Measurements from ENCODE around the gene CCDC152.

CCDC152 gene

GRCh38 chr5:42759456-42759855 is 2.8 kb downstream of the CCDC152 start:
- Mint-ChIP-seq H3K27ac (no peak overlapping the region), H3K9me3 (no peaks in the 10 kb centered on the region), H3K27me3 (ENCODE audit: low read depth) (peaks cover 12% of the 10 kb centered on the region), H3K4me3 (no peak overlapping the region), H3K36me3 (ENCODE audit: low read depth) (peaks cover 5% of the 10 kb centered on the region), H3K4me1 (ENCODE audit: low read depth) (peaks cover 14% of the 10 kb centered on the region)
- DNase-seq (ENCODE audit: low spot score): no peak

GRCh38 chr5:42760426-42760825 is 3.8 kb downstream of the CCDC152 start:
- Mint-ChIP-seq H3K4me1 (ENCODE audit: low read depth) (peaks cover 14% of the 10 kb centered on the region), H3K27ac (no peak overlapping the region), H3K27me3 (ENCODE audit: low read depth) (peaks cover 12% of the 10 kb centered on the region), H3K9me3 (no peaks in the 10 kb centered on the region), H3K36me3 (ENCODE audit: low read depth) (peaks cover 6% of the 10 kb centered on the region), H3K4me3 (no peak overlapping the region)
- no peak for DNase-seq (ENCODE audit: low spot score)

- H3K4me3 Mint-ChIP-seq: no peak overlapping the region
These were observed 5.2 kb downstream of the CCDC152 start for GRCh38 chr5:42761791-42762190.

GRCh38 chr5:42767491-42768105 is 11.0 kb downstream of the CCDC152 start:
- Mint-ChIP-seq H3K4me3 (no peak overlapping the region), H3K9me3 (no peaks in the 10 kb centered on the region), H3K36me3 (ENCODE audit: low read depth) (peaks cover 8% of the 10 kb centered on the region), H3K4me1 (ENCODE audit: low read depth) (no peaks in the 10 kb centered on the region), H3K27ac (no peak overlapping the region), H3K27me3 (ENCODE audit: low read depth) (peaks cover 15% of the 10 kb centered on the region)
- DNase-seq (ENCODE audit: low spot score): no peak

More at GRCh38 chr5:42761791-42762190, 5.2 kb downstream of the CCDC152 start:
- DNase-seq (ENCODE audit: low spot score): no peak
- Mint-ChIP-seq H3K4me1 (ENCODE audit: low read depth) (peaks cover 12% of the 10 kb centered on the region), H3K9me3 (no peaks in the 10 kb centered on the region), H3K27ac (no peak overlapping the region), H3K27me3 (ENCODE audit: low read depth) (peaks cover 14% of the 10 kb centered on the region), H3K36me3 (ENCODE audit: low read depth) (peaks cover 6% of the 10 kb centered on the region)

GRCh38 chr5:42768106-42768504 is 11.5 kb downstream of the CCDC152 start:
- H3K4me3 Mint-ChIP-seq: no peak overlapping the region
- DNase-seq (ENCODE audit: low spot score): no peak
- H3K9me3 Mint-ChIP-seq: no peaks in the 10 kb centered on the region
- H3K27ac Mint-ChIP-seq: no peak overlapping the region
- H3K27me3 Mint-ChIP-seq (ENCODE audit: low read depth): peaks cover 15% of the 10 kb centered on the region
- peaks cover 8% of the 10 kb centered on the region for H3K36me3 Mint-ChIP-seq (ENCODE audit: low read depth)
- H3K4me1 Mint-ChIP-seq (ENCODE audit: low read depth): no peaks in the 10 kb centered on the region

GRCh38 chr5:42770003-42770402 is 13.4 kb downstream of the CCDC152 start:
- Mint-ChIP-seq H3K27ac (no peak overlapping the region), H3K4me1 (ENCODE audit: low read depth) (no peaks in the 10 kb centered on the region), H3K4me3 (no peak overlapping the region), H3K36me3 (ENCODE audit: low read depth) (peaks cover 6% of the 10 kb centered on the region), H3K9me3 (no peaks in the 10 kb centered on the region), H3K27me3 (ENCODE audit: low read depth) (peaks cover 12% of the 10 kb centered on the region)
- DNase-seq (ENCODE audit: low spot score): no peak

GRCh38 chr5:42772265-42772993 is 15.8 kb downstream of the CCDC152 start:
- H3K9me3 Mint-ChIP-seq: no peaks in the 10 kb centered on the region
- H3K27ac Mint-ChIP-seq: no peak overlapping the region
- peaks cover 6% of the 10 kb centered on the region for H3K36me3 Mint-ChIP-seq (ENCODE audit: low read depth)
- H3K4me1 Mint-ChIP-seq (ENCODE audit: low read depth): no peaks in the 10 kb centered on the region
- no peak overlapping the region for H3K4me3 Mint-ChIP-seq
- H3K27me3 Mint-ChIP-seq (ENCODE audit: low read depth): peaks cover 7% of the 10 kb centered on the region
- DNase-seq (ENCODE audit: low spot score): no peak

- no peaks in the 10 kb centered on the region for H3K36me3 Mint-ChIP-seq (ENCODE audit: low read depth)
- DNase-seq (ENCODE audit: low spot score): no peak
- H3K4me3 Mint-ChIP-seq: no peak overlapping the region
- peaks cover 6% of the 10 kb centered on the region for H3K4me1 Mint-ChIP-seq (ENCODE audit: low read depth)
- no peaks in the 10 kb centered on the region for H3K27me3 Mint-ChIP-seq (ENCODE audit: low read depth)
- H3K27ac Mint-ChIP-seq: no peak overlapping the region
- H3K9me3 Mint-ChIP-seq: no peaks in the 10 kb centered on the region
These were observed 22.5 kb downstream of the CCDC152 start for GRCh38 chr5:42779083-42779482.

GRCh38 chr5:42781584-42781983 is 25.0 kb downstream of the CCDC152 start:
- Mint-ChIP-seq H3K27ac (no peak overlapping the region), H3K9me3 (peaks cover 3% of the 10 kb centered on the region)

GRCh38 chr5:42784132-42784531 is 27.5 kb downstream of the CCDC152 start:
- H3K27ac Mint-ChIP-seq: no peak overlapping the region
- no peaks in the 10 kb centered on the region for H3K27me3 Mint-ChIP-seq (ENCODE audit: low read depth)
- no peaks in the 10 kb centered on the region for H3K4me1 Mint-ChIP-seq (ENCODE audit: low read depth)
- H3K4me3 Mint-ChIP-seq: no peak overlapping the region
- H3K9me3 Mint-ChIP-seq: peaks cover 15% of the 10 kb centered on the region
- no peak for DNase-seq (ENCODE audit: low spot score)
- H3K36me3 Mint-ChIP-seq (ENCODE audit: low read depth): peaks cover 9% of the 10 kb centered on the region

More at GRCh38 chr5:42781584-42781983, 25.0 kb downstream of the CCDC152 start:
- Mint-ChIP-seq H3K27me3 (ENCODE audit: low read depth) (no peaks in the 10 kb centered on the region), H3K36me3 (ENCODE audit: low read depth) (peaks cover 4% of the 10 kb centered on the region), H3K4me1 (ENCODE audit: low read depth) (peaks cover 6% of the 10 kb centered on the region), H3K4me3 (no peak overlapping the region)
- no peak for DNase-seq (ENCODE audit: low spot score)

- no peak for DNase-seq (ENCODE audit: low spot score)
- Mint-ChIP-seq H3K27me3 (ENCODE audit: low read depth) (no peaks in the 10 kb centered on the region), H3K4me3 (no peak overlapping the region), H3K9me3 (peaks cover 15% of the 10 kb centered on the region), H3K27ac (no peak overlapping the region), H3K4me1 (ENCODE audit: low read depth) (no peaks in the 10 kb centered on the region), H3K36me3 (ENCODE audit: low read depth) (peaks cover 10% of the 10 kb centered on the region)
These were observed 29.1 kb downstream of the CCDC152 start for GRCh38 chr5:42785756-42786155.

GRCh38 chr5:42787073-42787472 is 30.5 kb downstream of the CCDC152 start:
- no peaks in the 10 kb centered on the region for H3K27me3 Mint-ChIP-seq (ENCODE audit: low read depth)
- no peak overlapping the region for H3K4me3 Mint-ChIP-seq
- no peak overlapping the region for H3K27ac Mint-ChIP-seq
- peaks cover 10% of the 10 kb centered on the region for H3K36me3 Mint-ChIP-seq (ENCODE audit: low read depth)
- DNase-seq (ENCODE audit: low spot score): no peak
- H3K9me3 Mint-ChIP-seq: peaks cover 15% of the 10 kb centered on the region
- no peaks in the 10 kb centered on the region for H3K4me1 Mint-ChIP-seq (ENCODE audit: low read depth)

GRCh38 chr5:42787845-42788244 is 31.2 kb downstream of the CCDC152 start:
- no peaks in the 10 kb centered on the region for H3K27me3 Mint-ChIP-seq (ENCODE audit: low read depth)
- no peak overlapping the region for H3K27ac Mint-ChIP-seq
- no peaks in the 10 kb centered on the region for H3K4me1 Mint-ChIP-seq (ENCODE audit: low read depth)
- H3K36me3 Mint-ChIP-seq (ENCODE audit: low read depth): peaks cover 10% of the 10 kb centered on the region
- no peak overlapping the region for H3K4me3 Mint-ChIP-seq
- peaks cover 15% of the 10 kb centered on the region for H3K9me3 Mint-ChIP-seq
- no peak for DNase-seq (ENCODE audit: low spot score)

GRCh38 chr5:42791151-42791550 is 34.5 kb downstream of the CCDC152 start:
- no peak for DNase-seq (ENCODE audit: low spot score)
- Mint-ChIP-seq H3K27ac (no peak overlapping the region), H3K27me3 (ENCODE audit: low read depth) (no peaks in the 10 kb centered on the region), H3K9me3 (peaks cover 15% of the 10 kb centered on the region), H3K4me1 (ENCODE audit: low read depth) (no peaks in the 10 kb centered on the region), H3K4me3 (no peak overlapping the region), H3K36me3 (ENCODE audit: low read depth) (peaks cover 13% of the 10 kb centered on the region)
